Limb (tissue), 2 donors: ENCODE results near the gene SRSF7.
"Not testable (repeated sequence)": the region's sequence is repeated elsewhere in the genome, so short reads cannot be mapped to it uniquely, and the experiment has no call there.

Source experiments
- DNase-seq, 2 donors: peaks; one replicate each; pipeline ENCODE4 v3.0.0-alpha.2; 2016; ENCODE audit errors: extremely low spot score in 2 of 2

The SRSF7 gene

DNA sequence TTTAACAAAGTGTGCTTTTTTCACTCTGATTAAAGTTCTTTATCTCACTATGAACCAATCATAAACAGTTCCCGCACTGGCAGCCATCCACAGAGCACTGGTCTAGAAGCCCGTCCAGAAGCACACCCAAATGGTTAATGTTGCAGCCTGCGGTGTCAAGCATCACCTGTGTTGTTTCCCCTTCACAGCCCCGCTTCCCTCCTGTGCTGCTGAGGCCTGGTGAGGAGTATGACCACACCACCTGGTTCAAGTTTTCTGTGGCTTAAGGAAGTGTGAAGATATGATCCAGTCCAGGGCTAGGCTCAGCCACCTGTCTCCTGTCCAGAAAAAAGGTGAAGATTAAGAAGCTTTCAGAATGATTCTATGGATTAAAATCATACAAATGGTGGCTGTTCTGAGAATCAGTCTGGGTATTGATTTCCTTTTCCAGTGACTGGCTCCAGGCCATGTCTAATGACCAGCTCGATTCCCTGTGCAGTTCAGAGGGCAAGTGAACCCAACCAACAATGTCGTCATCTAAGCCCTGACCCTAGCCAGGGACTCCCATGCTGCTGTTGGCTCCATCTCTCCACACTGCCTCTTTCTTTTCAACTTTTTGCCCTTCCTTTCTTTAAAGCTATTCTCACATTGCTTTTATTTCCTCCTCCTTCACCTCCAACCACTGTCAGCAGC lies 17.7 kb downstream of the SRSF7 start:
- DNase-seq = no peak

DNA sequence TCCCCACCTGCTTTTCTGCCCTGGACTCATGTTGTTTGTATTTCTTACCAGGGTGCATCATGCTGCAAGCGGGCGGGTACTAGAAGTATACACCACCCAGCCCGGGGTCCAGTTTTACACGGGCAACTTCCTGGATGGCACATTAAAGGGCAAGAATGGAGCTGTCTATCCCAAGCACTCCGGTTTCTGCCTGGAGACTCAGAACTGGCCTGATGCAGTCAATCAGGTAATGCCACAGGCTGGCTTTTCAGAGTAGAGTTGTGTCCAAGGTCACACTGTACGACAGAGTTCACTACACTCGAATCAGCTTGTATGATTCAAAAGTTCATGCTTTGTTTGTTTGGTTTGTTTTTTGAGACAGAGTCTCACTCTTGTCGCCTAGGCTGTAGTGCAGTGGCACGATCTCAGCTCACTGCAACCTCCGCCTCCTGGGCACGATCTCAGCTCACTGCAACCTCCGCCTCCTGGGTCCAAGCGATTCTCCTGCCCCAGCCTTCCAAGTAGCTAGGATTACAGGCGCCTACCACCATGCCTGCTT lies 19.4 kb downstream of the SRSF7 start:
- DNase-seq = no peak

- no peak for DNase-seq
These were observed 20.1 kb downstream of the SRSF7 start for GRCh38 chr2:38731090-38731489.

DNA sequence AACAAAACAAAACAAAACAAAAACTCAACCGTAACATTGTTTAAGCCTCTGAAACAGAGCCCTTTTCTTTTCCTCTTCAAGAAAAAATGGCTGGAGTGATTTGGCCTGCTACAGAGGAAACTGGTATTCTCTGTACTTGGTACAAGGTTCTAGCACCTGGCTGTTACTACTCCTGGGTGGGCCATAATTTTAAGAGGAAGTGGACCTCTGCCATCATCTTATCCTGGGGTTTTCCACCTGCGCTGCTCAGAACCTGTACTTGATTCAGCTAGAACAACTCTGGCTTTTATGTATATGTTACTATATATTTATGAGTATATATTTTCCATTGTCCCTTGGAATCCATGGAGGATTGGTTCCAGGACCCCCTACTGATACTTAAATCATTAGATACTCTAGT lies 22.5 kb downstream of the SRSF7 start:
- no peak for DNase-seq

GRCh38 chr2:38727661-38728060 lies 23.5 kb downstream of the SRSF7 start:
- DNase-seq = no peak

DNA sequence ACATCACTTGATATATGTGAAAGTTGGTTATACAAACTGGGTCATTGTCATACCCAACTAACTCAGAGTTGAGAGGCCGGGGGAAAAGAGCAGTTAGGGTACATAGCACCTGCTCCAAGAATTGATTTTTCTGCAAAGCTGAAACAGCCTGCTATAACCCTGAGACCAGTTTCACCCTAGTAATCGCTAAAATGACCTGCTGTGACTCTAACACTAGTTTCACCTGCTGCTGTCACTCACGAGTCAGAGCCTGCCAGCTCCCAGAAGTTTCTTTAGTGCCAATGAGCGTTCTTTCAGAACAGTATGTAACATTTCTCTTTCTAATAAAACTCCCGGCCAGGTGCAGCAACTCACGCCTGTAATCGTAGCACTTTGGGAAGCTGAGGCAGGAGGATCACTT lies 28.0 kb downstream of the SRSF7 start:
- no peak for DNase-seq

DNA sequence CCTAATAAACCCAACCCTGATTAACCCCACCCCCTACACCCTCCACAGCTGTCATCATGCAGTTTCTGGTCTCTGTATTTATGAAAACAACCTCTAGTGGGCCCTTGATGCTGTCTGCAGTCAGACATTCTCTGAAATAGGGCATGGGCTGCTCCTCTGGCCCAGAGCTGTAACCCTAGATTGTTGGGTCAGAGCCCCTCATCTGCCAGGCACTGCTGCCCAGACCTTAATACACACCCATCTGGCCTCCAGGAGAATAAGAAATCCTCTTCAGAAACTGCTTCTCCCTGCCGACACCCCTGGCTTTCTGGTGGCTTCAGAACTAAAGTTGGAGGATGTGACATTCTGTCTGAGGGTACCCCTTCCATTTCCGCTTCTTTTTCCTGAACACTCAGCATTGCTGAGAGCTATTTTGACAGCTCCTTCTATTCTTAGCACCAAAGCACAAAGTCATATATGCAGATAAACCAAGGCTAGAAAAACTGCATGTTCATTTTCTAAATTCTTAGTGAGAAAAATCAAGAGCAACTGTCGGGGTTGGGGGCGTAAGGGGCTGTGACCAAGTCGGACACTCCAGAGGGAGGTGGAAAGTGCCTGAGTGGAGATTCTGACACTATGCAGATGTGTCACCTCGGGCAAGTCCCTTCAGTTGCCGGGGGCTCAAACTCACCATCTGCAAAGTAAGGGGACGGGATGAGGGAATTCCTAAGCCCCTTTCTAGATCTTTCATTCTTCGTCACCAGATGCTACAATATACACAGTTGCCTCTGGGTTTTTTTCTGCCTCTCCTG lies 28.7 kb downstream of the SRSF7 start:
- no peak for DNase-seq

- DNase-seq = peak; percentile 63 to 80
These were observed 30.4 kb downstream of the SRSF7 start for GRCh38 chr2:38720613-38721241.

DNA sequence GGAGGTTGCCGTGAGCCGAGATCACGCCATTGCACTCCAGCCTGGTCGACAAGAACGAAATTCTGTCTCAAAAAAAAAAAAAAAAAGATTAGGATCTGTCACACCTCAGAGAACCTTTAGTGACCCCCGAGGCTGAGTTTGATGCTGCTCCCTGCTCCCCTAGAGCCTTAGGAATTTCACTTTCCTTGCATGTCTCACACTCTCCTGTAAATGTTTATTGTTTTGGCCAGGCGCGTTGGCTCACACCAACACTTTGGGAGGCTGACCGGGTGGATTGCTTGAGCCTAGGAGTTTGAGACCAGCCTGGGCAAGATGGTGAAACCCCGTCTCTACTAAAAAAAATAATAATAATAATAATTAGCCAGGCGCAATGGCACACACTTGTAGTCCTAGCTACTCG lies 31.5 kb downstream of the SRSF7 start:
- DNase-seq = no peak

- no peak for DNase-seq
These were observed 32.6 kb downstream of the SRSF7 start for GRCh38 chr2:38718601-38719000.

DNA sequence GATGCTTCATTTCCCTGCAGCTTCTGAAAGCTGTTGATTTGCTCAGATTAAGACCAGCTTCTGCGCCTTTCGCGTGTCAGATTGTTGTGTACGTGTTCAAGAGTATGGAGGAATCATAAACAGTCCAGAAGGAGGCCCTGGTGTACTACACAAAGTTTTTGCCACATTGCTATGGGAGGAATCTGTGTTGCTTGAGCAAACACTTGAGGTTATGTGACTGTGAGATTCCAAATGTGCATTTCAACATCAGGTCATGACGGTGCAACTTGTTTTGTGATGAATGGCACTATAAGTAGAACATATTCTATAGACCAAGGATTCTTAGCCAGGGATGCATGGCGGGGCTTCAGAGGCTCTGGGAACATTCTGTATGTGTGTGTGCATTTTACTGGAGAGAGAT lies 35.0 kb downstream of the SRSF7 start:
- DNase-seq = no peak

- DNase-seq = not testable (repeated sequence)
These were observed 36.2 kb downstream of the SRSF7 start for GRCh38 chr2:38714941-38715340.

DNA sequence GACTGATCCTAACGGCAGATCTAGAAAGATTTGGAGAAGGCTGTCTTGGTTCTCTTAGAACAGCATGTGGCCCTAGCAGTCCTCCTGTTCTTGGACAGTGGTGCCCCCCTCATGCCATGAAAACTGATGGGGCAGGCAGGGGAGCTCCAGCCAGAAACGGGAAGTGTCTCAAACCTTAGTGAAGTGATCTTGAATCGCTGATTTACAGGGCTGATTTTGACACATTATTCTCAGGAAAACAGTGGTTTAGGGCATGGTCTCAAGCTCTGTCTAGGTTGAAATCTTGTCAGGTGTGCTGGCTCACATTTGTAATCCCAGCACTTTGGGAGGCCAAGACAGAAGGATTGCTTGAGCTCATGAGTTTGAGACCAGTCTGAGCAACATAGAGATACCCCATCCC lies 37.8 kb downstream of the SRSF7 start:
- no peak for DNase-seq

DNA sequence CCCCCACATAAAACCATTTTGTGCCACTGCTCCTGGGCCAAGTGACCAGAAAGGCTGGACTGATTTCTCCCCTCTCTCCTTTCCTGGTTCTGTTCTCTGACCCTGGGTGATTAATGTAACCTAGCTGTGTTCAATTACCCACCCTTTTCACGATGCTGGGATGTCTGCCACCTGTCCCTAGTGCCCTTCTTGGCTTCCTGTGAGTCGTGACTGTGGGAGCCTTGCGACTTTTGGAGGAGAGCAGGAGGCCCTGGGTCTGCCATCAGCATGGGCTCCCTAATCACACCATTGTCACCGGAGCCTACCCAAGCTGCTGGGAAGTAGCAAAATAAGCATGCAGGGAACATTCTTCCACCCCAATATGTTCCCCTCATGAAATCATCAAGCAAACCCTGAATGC lies 38.3 kb downstream of the SRSF7 start:
- no peak for DNase-seq

DNA sequence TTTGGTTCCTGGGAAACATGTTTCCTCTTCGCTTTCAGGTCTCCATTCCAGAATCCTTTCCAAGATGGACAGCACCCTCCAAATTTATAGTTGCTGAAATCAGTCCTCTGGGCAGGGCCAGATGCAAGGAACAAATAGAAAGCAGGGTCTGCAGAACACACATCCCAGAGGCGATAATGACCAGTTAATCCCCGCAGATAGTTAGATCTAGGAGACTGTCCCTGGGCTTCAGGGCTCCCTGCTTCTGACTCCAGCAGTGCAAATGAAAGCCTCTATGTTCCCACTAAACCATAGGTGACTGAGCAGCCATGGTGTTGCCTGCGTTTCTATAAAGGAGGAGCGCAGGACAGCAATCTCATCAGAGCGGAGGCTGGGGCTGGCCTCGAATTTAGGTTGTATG lies 38.7 kb downstream of the SRSF7 start:
- DNase-seq = no peak

DNA sequence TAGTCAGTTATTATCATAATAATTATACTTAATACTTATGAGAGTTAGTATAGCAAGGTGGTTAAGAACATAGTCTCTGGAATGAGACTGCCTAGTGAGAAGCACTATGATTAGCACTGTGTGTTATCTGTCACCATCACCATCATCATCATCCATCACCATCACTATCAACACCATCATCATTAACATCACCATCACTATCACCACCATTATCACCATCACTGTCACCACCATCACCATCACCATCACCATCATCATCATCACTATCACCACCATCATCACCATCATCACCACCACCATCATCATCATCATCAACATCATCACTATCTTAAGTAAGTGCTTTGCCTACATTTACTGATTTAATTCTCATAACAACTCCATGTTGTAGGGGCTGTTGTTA lies 39.6 kb downstream of the SRSF7 start:
- DNase-seq = no peak

GRCh38 chr2:38709567-38710194 lies 41.5 kb downstream of the SRSF7 start:
- no peak for DNase-seq

DNA sequence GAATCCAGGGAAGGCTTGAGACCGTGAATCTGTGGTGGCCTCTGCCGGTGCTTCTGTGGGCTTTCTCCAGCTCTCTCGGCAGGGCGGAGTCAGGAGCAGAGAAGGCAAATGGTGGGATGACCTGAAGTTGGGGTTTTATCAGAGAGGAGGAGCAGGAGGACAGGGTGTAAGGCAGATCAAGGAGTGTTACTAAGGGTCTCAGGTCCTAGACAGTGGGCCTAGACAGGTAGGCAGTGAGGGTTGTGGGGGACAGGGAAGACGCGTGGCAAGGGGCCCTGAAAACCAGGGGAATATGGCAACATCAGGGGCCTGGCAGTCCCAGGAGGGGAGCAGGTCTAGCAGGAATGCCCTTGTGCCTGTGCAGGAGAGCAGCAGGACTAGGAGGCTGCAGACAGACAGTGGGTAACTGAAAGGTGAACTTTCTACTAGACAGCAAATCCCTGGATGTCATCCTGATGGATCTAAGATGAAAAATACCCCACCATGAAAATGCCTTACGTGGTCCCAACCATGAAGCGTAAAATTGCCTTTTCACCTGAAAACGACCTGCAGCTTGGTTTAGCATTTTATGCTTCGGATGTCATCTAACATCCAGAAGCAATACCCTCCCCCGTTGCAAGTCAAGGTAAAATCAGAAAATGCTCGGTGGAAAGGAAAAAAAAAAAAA lies 42.1 kb downstream of the SRSF7 start:
- DNase-seq = no peak

DNA sequence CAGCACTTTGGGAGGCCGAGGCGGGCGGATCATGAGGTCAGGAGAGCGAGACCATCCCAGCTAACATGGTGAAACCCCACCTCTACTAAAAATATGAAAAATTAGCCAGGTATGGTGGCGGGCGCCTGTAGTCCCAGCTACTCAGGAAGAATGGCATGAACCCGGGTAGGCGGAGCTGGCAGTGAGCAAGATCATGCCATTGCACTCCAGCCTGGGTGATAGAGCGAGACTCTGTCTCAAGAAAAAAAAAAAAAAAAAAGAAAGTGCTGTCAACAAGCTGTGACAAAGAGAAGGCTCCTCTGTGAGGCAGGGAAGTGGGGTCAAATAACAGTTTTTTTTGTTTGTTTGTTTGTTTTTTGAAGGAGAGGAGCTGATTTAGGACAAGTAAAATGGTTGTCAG lies 42.7 kb downstream of the SRSF7 start:
- not testable (repeated sequence) for DNase-seq

- no peak for DNase-seq
These were observed 44.3 kb downstream of the SRSF7 start for GRCh38 chr2:38706846-38707345.

DNA sequence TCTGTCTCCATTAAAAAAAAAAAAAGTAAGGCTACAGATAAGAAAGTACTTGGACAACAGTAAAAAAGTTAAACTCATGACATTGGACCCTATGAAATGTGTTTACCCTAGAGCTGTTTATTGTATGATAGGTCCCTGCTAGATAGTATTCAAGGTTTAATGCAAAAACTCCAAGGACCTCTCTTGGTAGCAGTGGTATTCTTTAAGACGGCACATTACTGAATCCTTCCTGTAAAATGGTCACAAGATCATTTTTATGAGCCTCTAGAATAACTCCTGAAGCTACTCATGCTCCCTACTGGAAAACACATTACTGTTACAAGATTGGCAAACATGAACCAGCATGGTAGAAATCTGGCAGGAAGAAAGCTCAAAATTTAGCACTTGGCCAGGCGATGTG lies 46.5 kb downstream of the SRSF7 start:
- DNase-seq = no peak
